Cerebellar nuclear complex (tissue), 1 donor: ENCODE data around the gene WNT9A.

Experiments used
- DNase-seq, 2 experiments: peaks; one replicate each; lab custom pipeline; 2025; lab: John Stamatoyannopoulos, UW

Gene WNT9A

DNA sequence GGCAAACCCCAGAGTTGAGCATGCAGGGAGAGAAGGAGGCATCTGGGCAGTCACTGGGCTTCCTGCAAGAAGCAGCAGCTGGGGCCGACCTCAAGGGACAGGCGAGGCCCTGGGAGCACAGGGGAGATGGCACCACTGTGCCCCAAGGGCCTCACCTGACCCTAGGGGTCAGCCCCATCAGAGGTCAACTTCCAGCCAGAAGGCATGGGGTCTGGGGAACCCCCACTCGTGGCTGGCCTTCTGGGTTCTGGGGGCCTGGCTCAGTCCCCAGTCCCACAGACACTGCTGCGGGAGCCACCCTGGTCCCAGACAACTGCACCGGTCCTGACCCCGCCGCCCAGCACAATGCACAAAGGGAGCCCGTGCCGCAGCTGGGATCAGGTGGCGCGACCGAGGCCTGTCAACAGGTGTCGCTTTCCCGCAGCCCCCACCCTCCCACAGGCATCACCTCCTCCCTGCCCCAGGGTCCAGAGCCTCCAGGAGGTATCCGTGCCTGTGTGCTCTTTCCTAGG is 6.2 kb downstream of the WNT9A start:
- no peak for DNase-seq

DNA sequence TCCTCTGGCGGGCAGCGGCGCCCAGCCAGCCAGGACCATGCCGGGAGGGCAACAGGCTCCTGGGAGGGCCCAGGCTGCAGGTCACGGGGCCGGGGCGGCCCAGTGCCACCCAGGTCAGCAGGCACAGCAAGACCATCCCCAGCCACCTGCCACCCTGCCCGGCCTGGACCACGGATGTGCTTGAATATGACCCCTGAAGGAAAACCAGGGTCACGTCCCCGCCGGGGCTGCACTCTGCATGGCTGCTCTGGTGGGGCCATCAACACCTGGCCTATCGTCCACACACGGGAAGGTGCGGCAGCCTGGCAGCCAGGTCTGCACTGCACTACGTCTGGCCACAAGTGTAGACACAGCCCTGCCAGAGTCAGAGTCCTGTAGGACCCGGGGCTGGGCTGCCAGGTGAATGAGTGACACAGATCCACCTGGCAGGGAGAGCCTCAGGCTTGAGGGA is 6.9 kb downstream of the WNT9A start:
- no peak for DNase-seq

DNA sequence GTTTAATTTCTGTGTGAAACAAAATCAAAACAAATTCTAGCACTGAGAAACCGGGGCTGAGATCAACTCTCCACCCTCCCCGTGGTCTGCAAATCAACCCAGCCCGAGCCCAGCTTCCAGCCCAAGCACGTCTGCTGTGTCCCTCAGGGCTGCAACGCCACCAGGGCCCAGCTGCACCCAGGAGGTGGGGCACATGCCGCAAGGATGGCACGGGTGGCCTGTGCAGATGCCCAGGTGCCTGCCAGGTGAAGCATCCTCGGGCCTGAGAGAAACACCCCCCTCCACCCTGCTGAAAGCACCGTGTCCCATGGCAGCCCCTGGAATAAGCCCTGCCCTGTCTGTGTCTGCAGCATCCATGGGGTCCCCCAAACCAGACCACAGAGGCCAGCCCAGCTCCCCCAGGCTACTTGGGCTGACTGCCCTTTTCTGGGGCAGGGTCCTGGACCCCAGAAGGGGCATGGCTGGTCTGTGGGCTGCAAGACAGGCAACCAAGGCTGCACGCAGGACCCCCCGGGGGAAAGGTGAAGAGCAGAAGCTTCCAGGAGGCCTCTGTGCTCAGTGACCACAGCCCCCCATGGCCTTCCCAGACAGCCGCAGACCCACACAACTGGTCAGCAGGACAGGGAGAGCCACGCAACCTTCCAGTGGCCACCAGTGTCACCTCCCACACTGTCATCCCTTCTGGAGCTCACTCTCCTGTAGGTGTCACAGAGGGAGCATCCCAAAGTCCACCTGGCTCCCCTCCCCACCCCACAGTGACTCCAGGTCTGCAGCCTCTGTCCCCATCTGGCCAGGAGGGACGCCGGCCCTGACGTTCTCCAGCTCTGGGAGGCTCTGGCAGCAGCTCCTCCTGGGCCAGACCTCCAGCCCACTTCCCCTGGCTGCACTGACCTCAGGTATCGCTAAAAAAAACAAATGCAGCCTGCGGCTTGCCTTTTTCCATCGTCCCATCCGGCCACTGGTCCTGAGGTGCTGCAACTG is 7.7 kb downstream of the WNT9A start:
- no peak for DNase-seq

DNA sequence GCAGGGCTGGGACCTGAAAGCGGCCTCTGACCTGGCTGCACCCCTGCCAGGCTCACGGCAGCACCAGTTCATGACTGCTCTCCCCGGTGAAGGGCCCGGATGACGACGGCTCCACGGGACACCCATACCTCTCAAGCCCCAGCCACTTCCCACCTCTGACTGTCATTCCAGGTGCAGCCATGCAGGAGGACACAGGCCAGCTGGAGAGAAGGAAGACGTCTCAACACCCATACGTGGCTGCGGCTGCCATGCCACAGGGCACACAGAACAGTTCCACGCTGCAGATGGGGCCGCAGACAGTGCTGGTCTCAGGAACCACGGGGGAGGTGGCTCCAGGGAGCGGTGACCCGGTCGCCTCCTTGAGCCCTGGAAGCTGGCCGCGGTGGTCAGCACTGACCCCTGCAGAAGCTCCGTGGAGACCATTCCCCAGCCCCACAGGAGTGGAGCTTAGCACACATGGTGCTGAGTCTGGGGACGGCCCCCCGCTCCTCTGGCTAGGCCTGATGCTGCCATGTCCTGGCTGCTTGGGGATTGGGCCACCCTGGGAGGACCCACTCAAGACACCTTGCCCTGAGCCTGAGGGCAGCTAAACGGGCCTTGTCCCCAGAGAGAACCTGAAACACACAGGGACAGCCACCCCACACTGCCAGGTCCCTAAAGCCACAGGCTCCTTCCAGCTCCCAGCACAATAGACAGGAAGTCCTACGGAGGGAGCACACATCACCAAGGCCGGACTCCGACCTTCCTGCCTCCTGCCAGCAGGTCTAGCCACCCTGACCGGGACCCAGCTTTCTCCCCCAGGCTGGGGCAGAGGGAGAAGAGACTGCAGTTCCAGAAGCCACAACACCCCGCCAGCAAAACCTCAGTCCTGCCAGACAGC is 8.6 kb downstream of the WNT9A start:
- DNase-seq: no peak

DNA sequence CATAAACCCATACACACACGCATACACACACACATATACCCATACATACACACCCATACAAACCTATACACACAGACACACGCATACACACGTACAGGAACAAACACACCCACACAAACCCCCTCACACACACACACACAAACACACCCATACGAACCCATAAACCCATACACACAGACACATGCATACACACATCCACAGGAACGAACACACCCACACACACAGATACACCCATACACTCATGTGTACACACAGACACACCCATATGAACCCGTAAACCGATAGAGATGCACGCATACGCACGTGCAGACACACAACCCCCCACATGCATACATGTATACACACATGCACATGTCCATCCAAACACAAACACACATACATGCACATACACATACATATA is 9.5 kb downstream of the WNT9A start:
- no peak for DNase-seq

DNA sequence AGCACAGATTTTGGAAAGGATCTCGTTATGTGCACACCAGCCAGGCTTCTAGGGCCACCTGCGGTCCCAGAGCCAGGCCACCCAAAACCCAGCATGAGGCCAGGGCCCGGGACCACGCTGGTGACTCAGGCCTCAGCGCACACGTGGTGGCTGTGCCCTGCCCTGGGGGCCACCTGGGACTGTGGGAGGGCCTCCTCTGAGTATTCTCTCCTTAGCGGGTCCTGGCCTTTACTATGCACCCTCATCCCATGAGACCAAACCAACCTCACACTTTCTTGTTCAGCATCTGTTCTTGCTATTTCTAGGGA is 9.9 kb downstream of the WNT9A start:
- no peak for DNase-seq

DNA sequence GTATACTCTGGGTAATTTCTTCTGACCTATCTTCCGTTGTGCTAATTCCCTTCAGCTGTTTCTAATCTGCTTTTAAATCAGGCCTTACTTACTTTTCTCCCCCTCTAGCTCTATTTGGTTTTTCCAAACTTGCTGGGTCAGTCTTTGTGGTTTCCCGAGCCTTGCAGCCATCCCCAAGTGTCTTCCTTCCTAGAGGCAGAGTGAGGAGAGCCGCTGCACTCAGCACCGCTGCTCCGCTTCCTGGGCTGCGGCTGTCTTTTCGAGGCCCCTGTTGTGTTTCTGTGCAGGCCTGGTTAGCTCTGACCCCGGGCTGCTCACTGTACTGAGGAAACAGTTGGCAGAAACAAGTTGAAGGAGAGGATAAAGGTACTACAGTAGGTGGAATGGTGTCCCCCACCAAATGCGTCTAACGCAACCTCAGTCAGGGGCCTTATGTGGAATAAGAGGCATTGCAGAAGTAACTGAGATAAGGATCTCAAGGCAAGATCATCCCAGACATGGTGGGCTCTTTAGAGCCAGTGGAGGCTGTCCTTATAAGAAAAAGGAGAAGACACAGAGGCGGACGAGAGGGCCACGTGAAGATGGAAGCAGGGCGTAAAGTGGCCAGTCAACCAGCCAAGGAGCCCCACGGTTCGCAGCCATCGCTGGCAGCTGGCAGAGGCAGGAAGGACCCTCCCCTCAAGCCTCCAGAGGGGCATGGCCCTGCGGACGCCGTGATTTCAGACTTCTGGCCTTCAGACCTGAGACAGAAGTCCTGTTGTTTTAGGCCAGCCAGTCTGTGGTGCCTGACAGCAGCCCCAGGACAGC is 10.5 kb downstream of the WNT9A start:
- no peak for DNase-seq

DNA sequence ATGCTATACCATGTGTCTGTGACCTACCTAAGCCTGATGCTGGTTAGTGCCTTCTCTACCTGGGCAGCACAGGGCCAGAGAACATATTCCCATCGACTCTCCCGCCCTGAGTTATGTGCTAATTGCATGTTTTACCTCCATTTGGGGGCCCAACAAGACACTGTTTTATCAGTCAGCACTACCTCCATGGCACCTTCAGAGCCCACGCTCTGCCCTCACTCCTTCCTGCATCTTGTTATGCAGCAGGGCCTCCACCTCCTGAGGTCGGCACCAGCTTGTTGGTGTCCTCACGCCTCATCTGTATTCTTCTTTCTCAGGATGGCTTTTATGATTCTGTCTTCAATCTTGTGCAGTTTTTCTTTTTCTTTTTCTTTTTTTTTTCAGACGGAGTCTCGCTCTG is 11.9 kb downstream of the WNT9A start:
- DNase-seq: no peak

DNA sequence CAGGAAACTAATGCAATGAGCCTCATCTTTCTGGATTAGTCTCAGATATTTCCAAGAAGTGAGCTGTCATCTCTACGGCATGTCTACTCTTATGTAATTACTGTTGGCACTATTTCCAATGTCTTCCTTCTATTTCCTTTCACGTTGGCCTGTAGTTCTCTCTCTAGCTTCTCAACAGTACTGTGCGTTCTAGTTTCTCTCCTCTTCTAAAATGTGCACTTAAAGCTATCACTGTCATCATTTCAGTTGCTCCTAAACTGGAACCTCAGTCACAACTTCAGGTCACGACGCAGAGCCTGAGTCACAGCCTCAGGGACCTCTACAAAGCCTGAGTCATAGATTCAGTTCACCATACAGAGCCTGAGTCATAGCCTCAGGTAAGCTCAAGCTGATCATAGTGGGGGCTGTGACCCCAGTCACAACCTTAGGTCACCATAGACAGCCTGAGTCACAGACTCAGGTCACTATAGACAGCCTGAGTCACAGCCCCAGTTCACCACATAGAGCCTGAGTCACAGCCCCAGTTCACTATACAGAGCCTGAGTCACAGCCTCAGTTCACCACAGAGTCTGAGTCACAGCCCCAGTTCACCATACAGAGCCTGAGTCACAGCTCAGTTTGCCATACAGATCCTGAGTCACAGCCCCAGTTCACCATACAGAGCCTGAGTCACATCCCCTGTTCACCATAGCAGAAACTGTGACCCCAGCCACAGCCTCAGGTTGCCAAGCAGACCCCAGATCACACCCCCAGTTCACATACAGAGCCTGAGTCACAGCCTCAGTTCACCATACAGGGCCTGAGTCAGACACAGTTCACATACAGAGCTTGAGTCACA is 13.0 kb downstream of the WNT9A start:
- no peak for DNase-seq

DNA sequence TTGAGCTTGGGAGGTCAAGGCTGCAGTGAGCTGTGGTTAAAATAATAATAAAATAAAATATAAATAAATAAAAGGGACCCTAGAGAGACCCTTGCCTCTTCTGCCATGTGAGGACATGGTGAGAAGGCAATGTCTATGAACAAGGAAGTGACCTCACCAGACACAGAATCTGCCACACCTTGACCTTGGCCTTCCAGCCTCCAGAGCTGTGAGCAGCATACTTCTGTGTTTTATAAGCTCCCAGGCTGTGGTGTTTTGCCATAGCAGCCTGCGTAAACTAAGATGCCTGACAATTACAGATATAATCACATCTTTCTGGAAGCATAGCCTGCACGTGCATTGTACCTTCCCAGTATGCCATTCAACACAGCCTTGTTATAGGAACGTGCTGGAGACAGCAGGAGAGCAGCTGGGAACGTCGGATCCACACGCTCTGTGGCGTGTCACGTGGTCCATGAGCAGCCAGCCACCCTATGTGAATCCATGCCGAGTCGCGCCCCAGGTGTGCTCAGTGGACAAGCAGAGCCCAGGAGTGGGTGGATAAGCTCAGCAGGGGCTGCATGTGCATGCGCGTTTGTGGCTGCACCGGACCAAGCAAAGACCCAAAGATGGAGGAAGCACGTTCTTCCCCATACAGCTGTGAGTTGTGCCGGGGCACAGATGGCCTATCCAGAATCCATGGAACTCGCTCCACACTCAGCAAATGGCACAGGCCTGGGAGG is 17.8 kb downstream of the WNT9A start:
- no peak for DNase-seq

DNA sequence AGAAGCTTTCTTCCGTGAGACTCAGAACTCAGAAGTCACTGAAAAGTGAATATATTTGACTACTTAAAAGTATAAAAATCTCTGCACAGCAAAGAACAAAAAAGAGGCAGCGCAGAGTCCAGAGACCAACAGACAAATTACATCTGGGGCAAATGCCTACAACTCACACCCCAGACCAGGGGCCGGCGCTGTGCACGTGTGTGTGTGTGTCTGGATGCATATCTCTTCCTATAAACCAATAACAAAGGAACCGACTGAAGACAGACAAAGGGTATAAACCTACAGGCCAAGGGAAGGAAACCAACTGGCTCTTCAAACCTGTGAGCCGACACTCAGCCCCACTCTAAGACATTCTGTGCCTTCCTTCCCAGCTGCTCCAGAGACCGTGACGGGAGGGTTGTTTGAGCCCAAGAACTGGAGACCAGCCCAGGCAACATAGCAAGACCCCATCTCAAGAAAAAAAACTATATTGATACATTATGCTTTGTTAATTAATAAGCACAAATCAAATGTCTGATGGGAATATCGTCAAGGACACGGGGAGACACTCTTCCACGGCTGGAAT is 18.8 kb downstream of the WNT9A start:
- no peak for DNase-seq

DNA sequence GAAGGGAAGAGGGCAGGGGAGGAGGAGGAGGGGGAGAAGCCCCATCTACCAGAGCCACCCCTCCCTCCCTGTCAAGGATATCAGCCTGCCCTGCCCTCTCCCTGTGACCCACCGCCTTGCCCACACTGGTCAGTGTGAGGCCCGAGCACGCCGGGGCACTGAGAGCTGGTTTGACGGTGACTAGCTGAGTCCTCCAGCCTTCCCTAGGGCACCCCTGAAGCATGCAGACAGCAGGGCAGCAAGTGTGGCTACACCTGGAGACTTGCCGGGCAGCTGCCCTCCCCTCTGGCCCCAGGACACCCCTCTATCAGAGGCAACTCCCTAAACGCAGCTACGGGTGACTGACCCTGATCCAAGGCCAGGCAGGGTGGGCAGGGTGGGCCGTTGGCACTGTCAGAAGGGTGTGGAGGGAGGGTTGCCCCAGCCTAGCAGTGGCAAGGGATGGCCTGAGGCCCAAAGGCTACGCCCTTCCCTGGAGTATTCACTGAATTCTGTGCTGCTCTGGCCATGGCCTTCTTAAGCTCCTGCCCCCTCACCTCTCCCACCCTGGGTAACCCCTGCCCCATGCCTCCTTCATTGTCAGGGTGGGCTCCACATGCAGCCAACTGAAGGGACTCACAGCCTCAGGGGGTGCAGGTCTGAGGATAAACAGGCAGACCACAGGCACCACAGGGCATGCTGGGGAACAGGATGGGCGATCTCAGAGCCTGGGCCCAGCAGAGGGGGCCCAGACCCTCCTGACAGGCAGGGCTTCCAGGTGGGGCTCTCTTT is 19.6 kb downstream of the WNT9A start:
- DNase-seq: no peak

DNA sequence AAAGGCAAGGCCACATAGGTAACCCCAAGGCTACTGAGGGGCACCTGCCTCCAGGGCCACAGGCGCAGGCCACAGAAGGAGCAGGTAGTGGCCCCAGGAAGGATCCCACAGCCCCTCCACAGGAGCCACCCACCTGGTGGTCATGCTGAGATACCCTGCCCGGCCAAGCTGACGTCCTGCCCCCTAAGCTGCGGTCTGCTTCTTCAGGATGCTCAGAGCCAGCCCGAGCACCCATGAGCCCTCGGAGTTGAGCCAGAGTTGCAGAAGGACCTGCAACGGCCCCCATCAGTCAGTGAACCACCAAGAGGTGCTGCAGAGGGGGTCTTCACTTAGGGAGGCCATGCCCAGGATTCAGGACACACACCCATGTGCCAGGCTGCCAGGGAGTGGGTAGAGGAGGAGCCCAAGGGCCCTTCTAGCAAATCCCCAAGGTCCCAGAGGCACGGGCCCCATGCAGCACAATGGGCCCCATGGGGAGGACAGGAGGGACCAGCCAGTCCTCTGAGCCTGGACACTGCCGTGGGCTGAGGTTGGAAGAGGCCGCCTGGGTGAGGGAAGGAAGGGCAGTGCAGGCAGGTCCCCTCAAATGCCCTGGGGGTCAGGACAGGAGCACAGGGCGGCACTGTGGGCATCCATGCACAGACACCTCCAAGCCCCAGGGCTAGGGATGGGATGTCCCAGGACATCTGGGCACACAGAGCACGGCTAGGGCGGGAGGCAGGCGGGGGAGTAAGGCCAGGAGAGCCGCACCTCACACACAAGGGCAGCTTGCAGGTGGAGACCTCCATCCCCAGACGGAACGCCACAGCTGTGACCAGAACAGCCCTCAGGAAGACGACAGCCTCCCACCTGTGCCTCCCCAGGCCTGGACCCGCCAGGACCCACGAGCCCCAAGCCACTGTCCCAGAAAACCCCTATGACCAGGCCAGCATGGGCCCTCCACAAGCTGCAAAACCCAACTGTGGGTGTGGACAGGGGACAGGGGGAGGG is 20.5 kb downstream of the WNT9A start:
- no peak for DNase-seq

DNA sequence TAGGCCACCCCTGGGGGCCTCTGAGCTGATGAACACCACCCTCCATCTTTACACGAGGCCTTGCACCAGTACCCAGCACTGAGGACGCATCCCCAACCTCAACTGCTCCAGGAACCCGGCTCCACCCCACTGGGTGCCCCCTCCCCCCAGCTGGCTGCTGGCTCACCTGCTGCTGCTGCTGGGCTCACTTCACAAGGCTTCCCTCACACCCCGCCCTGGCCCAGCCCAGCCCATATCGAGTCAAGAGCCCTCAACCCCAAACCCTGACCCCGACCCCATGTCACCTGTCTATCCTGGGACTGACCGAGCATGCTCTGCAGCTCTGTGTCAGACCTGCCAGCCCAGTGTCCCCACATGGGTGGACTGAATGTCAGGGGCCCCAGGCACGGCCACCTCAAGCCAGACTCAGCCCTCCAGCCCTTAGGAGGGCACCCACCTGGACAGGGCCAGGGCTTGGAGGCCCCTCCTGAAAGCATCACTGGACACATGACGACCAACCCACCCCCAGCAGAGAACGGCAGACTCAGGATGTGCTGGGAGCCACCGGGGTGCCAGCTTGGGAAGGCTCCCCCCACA is 21.4 kb downstream of the WNT9A start:
- DNase-seq: no peak

DNA sequence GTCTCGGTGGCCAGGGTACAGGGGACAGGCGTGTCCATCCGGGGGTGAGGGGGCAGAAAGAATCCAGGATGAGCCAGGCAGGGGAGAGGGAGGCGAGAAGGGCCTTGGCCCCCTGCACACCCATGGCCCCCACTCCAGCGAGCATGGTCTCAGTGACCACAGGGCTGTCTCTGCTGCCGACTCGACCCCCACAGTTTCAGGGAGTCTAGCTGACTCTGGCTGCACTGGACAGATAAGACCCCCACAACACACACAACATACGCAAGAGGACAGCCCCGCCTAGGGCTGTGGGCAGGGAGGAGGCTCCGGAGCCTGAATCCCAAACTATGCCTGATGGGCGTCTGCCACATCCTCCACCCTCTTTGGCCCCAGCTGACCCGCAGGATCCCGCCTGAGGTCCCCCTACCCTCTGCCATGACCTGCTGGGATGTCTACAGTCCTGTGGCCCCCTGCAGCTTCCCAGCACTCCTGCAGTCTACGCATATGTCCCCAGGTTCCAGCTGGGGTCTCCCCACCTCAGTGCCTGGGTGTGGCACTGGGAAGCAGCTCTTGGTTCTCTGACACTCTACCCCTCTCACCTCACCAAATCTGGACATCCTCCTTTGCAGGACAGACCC is 22.0 kb downstream of the WNT9A start:
- no peak for DNase-seq

DNA sequence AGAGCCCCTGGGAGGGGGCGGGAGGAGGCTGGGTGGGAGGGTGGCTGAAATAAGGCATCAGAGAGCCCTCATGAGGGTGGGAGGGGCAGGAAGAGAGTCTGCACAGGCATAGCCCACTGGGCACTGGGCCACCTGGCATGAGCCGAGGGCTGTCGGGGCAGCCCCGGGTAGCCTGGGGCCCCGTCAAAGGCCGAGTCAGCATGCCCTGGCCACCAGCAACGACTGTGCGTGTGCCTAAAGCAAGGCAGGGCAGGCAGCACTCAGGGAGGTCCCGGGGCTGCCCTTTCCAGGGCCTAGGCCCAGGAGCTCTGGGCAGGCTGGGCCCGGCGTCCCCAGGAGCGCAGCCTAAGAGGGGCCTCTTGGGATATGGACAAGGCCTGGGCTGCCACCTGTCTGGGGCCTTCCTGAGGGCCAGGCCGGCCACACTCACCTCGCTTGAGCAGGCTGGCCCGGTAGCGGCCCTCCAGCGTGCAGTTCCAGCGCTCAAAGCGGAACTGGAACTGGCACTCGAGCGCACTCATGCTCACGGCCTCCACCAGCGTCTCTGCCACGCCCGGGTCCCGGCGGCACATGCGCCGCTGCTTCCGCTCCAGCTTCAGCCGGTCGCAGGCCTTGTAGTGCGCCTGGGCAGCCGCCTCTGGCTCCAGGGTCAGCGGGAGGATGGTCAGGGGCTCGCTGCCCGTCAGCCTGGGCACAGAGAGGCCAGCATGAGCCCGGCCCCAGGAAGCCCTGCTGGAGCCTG is 22.7 kb downstream of the WNT9A start:
- no peak for DNase-seq
